ENCODE results near the gene ZNF22.

Gene ZNF22

DNA sequence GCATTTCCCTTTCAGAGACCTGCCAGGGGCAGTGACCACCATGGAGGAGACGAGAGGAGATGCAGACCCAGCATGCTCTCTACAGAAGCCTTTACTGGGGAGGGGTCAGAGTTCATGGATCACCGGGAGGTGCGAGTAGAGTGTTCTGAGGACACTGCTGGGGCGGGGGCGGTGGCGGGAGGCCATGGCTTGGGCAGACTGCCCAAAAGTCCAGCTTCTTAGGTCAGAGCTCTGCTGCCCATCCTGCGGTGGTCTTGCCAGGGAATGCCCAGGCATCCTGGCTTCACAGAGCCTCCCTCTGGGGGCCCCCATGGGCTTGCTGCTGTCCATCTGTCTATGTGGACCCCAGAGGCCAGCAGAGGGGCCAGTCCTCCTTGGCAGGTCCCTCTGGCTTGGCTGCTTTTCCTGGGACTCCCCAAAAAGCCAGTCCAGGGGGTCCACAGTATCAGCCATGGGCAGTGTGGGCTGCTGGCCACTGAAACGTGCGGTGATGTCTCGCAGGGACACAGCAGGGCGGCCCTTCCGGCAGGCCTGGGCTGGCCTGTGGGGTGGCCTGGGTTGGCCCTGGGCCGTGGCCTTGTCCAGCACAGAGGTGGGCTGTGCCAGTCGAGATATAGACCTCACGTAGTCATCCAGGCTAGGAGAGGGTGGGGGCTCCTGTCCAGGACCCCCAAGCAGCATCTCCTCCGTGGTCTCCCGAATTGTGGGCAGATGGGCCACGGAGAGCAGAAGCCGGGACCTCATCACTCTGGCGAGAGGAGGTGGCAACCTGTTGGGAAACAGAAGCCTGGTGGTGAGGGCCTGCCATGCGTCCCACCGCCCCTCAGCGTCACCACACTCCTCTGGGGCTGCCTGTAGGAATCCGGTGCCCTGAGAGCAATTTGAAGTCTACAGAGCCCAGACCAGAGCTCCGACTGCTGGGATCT, 23.2 kb upstream of the ZNF22 start:
- DNase-seq (ENCODE audit: low spot score) = no peak

- no peak for DNase-seq (ENCODE audit: low spot score)
These were observed 22.5 kb upstream of the ZNF22 start for GRCh38 chr10:44978213-44978569.

DNA sequence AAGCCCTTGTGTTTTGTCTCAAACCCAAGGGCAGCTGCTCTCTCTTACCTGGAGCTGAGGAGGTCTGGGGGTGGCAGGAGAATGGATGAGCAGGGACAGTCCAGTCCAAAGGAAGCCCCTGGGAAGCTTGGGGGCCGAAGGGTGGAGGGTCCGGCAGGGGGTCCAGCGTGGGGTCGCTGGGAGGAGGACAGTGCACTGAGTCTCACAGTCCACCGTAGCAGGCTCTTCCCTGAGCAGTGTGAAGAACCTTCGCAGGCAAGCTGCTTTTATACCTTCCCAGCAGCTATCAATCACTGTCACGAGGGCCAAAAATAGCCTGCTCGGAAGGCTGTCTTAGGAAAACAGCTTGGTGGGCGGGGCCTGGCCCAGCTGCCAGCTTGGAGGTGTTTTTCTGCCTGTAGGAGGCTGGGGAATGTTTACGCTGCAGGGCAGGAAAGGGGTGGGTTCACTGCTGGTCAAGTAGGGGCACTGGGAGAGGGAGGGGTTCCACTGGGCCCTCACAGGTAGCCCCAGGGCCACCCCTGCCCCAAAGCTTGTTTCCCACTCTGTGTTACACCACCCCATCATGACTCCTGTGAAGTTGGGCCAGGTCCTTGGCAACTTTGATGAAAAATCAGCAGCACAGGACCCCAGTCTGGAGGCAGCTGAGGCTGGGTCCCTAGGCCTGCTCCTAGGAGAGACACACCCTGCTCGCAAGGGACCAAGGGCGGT, 22.0 kb upstream of the ZNF22 start, which contains the start of gene DEPP1:
Gene DEPP1, minus strand, starts transcription at position 240 of the 711 bp plus-strand sequence. CDS start 779 bp downstream, outside the sequence.
- DNase-seq (ENCODE audit: low spot score) = peak; percentile 92

GRCh38 chr10:44979281-44980191, 21.2 kb upstream of the ZNF22 start:
- DNase-seq (ENCODE audit: low spot score) = no peak

DNA sequence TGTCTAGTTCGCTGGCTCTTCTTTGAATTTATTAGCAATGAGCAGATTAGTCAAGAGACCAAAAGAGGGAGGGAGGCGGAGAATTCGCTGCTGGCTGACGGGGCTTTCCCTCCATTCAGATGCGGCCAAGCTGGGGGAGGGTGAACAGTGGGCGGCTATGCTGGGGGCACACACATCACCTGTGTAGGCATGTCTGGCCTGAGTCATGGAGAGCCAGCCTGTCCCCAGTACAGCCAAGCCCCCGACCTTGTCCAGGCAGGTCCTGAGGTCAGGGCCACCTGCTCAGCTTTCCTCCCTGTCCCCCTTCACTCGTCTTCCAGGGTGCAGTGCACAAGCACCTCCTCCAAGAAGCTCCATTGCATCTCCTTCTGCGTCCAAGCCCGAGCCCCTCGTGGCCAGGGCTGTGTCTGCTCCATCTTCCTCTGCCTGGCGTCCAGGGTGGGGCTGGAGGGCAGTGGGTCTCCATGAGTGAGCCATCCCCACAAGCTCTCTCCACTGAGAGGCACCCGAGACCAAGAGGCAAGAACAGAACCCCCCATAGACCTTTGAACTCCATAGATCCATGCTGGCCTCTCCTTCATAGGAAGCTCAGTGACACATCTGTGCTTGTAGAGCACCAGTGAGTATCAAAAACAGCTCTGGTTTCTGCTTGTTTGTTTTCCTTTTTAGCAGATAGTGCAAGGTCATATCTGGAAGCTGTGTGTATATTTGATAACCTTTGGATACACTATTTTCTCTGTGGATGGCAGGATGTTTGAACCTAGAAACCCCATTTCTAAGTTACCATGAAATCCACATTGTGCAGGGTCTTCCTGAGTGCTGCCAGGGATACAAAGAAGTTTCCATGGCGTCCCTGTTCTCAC, 20.2 kb upstream of the ZNF22 start:
- no peak for DNase-seq (ENCODE audit: low spot score)

DNA sequence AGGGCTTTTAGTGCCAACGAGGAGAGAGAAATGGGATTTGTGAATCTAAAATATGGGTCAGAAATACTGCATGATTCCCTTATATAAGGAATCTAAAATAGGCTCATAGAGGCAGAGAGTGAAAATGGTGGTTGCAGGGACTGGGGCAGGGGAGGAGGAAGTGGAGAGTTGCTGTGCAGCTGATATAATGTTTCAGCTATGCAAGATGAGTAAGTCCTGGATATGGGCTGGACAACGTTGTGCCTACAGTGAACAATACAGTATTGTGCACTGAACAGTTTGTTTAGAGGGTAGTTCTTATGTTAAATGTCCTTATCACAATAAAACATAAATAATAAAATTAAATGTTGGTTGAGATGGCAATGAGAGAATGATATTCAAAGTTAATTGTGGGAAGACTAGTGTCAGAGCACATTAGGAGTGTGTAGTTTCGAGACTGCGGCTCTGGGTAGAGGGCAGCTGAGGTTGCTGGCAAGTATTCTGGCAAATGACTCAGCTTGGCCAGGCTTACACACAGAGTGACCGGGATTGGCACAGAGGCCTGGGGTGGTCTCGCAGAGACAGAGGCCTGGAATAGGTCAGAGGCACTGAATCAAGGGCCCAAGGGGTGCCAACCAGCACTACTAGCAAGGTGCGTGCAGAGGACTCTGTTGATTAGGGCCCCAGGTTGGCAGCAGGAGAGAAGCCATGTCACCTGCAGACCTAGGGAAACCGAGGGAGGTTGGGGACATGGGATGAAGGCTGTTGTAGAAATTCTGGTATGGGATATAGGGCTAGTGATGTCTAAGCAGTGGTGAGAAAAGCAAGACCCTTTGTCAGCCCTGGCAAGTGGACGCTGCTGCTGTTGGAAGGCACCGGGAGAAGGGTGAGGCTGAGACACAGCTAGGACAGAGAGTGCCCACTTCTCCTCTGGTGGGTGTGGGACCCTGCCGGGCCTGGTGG, 19.3 kb upstream of the ZNF22 start:
- DNase-seq (ENCODE audit: low spot score) = no peak

DNA sequence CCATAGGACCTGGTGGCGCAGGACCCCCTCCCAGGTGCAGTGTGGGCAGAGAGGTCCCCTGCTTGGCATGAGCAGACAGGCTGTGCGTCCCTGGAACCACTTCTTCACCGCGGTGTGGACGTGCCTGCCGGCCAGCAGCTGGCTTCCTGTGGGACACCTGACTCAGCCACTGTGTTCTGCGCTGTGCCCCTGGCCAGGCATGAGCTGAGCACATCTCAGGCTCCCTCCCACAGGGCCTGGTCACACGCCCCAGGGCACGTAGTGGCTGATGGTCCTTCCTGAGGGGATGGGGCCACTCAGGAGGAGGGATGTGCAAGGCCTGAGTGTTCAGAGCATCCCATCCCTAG, 18.6 kb upstream of the ZNF22 start:
- no peak for DNase-seq (ENCODE audit: low spot score)

DNA sequence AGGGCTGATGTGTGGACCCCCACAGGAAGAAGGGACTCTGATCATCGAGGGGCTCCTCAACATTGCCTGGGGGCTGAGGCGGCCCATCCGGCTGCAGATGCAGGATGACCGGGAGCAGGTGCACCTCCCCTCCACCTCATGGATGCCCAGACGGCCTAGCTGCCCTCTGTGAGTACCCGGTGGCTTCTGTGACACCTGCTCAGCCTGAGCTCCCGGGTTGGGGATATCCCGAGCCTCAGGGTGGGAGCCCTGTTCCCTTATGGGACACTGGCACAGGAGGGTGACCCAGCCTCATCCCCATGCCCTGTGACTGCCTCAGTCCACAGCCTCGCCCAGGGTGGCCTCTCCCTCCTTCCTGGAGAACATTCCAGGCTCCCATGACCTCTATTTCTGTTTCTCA, 18.2 kb upstream of the ZNF22 start:
- no peak for DNase-seq (ENCODE audit: low spot score)

DNA sequence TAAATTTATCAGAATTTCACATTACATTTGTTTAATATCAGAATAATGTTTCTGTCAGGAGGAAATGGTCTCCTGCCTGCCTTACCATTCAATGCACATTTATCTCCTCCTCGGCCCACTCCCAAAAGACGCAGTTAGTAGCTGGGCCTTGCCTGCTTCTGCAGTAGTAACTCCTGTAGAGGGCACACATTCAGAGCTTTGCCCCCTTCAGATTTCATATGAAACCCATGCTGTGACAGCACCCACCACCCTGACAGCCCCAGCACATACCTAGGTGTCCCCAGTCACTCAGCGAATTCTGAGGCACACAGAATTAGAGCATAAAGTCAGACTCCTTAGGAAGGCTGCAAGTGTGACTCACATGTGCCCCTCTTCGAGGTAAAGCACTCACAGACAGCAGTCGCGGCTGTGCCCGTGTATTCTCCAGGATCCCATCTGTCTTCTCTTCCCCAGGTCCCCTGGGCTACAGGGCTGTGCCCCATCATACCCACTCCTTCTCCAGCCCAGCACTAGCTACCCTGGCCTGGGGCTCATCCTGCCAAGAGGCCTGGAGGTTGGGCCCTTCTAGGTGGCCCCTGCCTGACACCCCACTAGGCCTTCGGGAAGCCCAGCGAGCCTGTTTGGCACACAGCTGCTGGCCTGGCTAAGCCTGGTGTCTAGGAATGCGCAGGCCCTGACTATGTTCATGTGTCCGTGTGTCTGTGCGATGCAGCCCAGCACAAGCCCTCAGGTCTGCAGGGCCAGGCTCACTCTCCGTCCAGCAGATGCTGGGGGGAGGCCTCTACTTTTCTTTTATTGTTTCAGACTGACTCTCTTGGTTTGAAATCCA, 17.4 kb upstream of the ZNF22 start:
- DNase-seq (ENCODE audit: low spot score) = no peak

GRCh38 chr10:44983895-44984278, 16.8 kb upstream of the ZNF22 start:
- DNase-seq (ENCODE audit: low spot score) = no peak

- DNase-seq (ENCODE audit: low spot score) = no peak
These were observed 16.0 kb upstream of the ZNF22 start for GRCh38 chr10:44984671-44985101.

DNA sequence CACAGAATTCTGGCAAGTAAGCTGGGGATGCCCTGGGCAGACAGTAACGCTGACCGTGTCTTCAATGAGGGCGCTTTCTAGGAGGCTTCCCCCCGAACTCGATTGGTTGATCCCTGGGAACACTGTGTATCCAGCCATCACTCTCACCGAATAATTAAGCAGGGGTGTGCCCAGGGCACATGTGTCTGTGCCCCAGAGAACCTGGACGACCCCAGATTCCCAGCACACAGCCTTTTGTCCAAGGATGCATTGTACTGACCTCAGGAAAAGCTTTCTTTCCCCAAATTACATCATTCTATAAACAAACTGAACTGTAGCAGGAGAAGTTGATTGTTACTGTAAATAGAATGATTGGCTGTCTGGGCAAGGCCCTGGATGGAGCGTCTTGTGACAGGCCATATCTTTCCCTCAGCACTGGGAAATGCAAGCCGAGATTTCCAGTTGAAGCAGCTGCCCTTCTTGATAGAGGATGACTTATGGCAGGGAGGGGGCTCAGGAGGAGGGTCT, 15.5 kb upstream of the ZNF22 start:
- no peak for DNase-seq (ENCODE audit: low spot score)

DNA sequence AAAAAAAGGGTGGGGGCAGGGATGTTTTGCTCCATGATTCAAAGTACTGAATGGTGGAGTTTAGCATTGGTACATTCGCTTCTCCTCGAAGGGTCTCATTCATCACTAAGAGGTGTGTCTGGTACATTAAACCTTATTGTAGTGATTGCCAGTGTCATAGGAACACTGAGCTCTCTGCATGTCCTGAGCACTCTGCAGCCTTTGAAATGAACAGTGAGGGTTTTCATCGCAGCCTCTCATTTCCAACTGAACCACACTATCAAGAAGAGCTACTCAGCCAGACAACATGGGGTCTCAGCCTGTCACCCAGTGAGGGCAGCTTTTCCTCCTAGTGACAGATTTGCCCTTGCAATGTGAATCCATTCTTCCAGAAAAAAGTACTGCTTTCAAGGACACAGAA, 14.5 kb upstream of the ZNF22 start:
- DNase-seq (ENCODE audit: low spot score) = no peak

DNA sequence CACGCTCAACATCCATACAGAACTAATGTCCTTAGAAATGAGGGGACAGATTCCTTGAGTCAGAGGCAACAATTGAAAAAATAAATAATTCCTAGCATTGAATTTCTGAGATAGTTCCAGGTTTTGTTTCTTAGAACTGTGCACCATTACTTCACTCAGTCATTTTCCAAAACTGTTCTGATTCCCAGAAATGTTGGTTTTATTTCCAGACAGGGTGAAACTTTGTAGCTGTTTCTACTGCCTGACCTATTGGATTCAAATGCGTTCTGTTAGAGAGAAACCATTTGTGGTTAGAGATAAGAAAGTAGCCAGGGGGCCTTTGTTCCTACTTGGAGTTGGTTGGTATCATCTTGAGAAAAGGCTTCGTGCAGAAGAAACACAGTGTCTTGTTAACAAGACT, 14.1 kb upstream of the ZNF22 start:
- DNase-seq (ENCODE audit: low spot score) = no peak

DNA sequence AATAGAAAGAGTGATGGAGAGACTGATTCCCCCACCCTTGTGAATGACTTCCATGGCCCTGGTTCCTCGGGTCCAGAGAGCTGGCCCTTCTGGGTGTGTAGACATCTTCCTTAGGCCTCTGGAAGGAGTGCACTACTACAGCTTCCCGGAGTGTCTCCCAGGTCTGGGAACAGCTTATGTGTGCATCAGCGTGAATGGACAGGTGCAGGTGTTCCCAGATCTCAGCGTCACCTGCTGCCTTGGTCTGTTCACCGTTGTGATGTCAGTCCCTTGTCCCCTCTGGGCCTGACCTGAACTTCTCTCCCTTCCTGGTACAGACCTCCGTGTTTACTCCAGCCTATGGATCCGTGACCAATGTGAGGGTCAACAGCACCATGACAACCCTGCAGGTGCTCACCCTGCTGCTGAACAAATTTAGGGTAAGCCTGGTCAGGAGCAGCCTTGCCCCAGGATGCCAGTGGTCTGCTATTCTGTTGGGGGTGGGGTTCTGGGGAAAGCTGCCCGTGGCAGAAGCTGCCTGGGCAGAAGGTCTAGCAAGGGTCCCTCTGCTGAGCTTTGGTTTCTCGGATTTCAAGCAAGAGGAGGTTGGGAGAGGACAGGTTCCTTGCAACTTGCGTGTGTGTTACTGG, 11.7 kb upstream of the ZNF22 start:
- no peak for DNase-seq (ENCODE audit: low spot score)

- DNase-seq (ENCODE audit: low spot score) = no peak
These were observed 11.0 kb upstream of the ZNF22 start for GRCh38 chr10:44989597-44990301.

GRCh38 chr10:44990302-44990655, 10.4 kb upstream of the ZNF22 start:
- peak; percentile 70 for DNase-seq (ENCODE audit: low spot score)

DNA sequence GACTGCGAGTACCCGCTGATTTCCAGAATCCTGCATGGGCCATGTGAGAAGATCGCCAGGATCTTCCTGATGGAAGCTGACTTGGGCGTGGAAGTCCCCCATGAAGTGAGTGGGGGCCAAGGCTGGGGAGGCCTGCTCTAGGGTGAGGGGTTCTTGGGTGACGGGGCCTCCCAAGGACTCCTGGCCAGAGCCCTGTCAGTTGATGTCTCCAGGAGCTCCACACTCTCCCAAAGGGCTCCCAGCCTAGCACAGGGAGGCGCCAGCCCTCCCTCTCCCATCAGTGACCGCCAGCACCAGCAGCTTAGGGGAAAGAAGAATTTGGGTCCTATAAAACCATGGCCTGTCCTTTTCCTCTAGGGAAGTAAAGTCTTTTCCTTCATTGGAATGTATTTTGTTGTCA, 9.8 kb upstream of the ZNF22 start:
- DNase-seq (ENCODE audit: low spot score) = no peak

Data from D341Med (cell line).